HG03571 (cell line): ENCODE measurements around the gene RAB31.

Source experiments
- ATAC-seq: cut with Tn5 transposase; IDR thresholded peaks from one replicate; pipeline ENCODE4 v1.9.1; 2021; ENCODE audit not compliant: unreplicated experiment

The RAB31 gene

DNA sequence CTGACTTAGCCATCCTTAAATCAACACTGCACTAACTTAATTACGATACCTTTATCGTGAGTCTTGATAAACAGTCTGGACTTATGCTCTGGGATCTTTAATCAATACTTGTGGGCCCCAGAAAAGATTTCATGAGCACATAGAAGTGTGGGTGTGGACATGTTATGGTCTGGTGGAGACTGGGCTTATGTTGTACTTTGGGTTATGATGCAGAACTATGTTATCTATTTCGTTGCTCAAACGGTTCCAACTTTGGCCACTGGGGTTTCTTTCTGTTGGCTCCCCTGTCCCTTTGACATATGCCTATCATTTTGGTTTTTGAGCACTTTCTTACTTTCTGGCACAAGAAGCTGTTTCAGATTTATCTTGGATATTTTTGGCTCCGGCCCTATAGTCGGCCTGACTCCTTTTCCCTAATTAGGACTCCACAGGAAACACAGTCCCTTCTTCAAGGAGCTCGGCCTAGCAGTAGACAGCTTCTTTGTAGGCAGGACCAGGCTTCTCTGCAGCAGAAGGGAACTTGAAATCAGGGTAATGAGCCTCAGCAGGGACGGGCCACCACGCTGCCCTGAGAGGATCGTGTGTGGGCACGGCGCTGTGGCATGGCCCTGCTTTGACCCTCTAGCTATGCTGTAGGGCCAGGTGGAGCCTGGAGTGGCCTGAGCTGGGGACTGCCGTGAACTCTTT lies 123.1 kb downstream of the RAB31 start:
- no peak for ATAC-seq

DNA sequence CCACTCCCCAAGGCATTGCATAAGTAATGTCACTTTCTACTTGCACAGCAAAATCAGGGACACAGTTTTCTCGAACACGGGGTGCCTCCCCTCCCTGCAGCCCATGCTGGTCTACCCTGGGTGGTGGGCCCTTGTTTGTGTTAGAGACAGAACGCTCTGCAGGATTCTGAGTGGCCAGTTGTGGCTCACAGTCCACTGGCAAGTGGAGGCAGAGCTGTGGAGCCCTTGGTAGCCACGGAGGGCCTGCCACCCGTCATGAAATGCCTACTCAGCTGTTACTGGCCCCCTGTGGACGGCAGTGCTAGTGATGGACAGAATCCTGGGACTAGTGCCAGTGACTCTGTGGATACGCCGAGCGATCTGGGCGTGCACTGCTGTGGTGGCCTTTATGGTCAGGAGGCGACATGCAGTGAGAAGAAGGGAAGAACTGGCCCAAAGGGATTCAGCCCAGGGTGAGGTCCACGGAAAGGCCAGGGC lies 123.7 kb downstream of the RAB31 start:
- ATAC-seq, result no peak

DNA sequence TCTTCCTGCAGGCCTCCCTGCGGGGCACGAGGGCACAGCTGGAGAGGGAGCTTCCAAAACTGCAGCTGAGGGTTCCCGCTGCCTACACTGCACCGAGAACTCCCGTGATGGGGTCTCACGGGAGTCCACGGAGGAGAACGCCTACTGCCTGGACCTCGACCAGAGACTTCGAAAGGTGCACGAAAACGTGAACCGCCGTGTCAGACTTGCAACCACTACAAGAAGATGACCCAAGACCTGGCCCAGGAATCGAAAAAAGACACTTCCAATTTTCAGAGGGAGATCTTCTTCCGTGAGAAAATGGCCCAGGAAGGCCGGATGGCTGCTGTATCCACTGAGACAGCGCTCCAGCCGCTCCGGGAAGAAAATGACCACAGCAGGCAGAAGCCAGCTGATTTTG lies 124.8 kb downstream of the RAB31 start:
- ATAC-seq, result no peak

DNA sequence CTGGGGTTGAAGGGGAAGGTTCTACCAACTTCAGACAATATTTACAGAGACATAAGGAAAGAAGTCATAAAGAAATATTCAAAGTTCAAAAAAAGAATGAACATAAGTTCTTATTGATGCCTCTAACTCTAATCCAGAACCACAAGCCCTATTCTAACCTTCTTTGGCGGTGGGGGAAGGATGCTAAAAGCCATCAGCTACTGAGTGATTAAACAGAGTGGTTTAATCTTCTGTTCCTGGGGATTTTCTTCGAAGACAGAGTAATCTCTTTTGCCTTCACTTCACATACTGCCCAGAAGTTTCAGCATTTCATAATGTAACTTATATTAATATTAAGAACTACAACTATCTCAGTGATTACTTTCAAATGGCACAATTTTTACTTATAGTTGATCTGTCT lies 126.5 kb downstream of the RAB31 start:
- ATAC-seq, result no peak

- no peak for ATAC-seq
These were observed 127.1 kb downstream of the RAB31 start for GRCh38 chr18:9835113-9835755.

DNA sequence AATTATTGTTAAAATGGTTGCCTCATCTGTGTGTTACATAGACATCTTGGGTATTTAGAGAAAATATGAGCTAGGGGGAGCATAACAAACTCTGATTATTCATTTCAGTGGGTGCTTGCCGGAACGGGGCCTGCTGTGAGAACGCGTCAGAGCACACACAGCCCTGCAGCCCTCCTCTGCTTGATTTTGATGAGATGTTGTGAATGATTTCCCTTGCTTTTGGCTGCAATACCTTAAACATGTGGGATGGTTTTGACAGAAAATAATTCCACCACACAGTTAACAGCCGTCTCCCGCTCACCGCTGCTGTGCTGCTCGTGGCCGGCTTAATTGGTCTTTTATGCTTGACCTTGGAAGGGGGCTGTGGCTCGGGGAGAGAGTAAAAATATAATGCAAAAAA lies 127.7 kb downstream of the RAB31 start:
- no peak for ATAC-seq

- no peak for ATAC-seq
These were observed 130.2 kb downstream of the RAB31 start for GRCh38 chr18:9838144-9838877.

GRCh38 chr18:9839211-9839610 lies 131.1 kb downstream of the RAB31 start:
- ATAC-seq, result no peak

DNA sequence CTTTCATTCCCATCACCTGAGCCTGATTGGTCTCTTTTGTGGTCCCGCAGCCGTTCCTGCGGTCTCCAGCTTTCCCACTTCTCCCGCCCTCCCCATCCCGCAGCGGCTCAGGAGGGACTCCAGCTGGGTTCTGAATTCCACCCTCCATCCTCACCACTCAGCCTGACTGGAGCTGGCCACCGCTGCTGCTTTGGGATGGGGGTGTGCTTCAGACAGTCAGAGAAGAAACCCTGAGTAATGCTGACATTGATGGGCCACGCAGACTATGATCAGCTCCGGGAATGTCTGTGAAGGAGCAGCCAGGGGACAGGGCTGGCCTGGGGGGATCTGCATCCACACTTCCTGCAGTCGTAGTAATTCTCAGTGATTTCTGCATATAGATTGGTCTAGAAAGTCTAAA lies 131.8 kb downstream of the RAB31 start:
- ATAC-seq, result no peak

- ATAC-seq, result no peak
These were observed 133.7 kb downstream of the RAB31 start for GRCh38 chr18:9841752-9842151.

DNA sequence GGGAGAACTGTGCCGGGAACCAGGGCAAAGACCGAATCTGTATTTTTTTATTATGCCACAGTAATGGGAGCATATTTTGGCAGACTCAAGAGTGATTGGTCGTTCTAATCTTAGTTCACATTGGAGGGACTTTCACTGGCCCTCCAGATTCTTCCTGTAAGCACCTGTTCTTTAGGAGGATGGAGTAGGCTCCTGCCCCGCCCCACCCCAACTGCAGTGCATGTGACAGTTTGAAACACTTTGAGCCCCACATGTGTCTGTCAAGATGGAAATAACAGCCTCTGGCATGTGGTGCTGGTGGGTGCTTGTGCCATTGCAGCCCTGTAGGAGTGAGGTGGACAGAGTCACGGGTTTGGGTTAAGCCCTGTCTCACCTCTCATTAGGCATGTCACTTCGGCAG lies 134.3 kb downstream of the RAB31 start:
- no peak for ATAC-seq

- ATAC-seq, result no peak
These were observed 137.2 kb downstream of the RAB31 start for GRCh38 chr18:9845256-9845655.

- ATAC-seq, result no peak
These were observed 138.2 kb downstream of the RAB31 start for GRCh38 chr18:9846162-9846925.

DNA sequence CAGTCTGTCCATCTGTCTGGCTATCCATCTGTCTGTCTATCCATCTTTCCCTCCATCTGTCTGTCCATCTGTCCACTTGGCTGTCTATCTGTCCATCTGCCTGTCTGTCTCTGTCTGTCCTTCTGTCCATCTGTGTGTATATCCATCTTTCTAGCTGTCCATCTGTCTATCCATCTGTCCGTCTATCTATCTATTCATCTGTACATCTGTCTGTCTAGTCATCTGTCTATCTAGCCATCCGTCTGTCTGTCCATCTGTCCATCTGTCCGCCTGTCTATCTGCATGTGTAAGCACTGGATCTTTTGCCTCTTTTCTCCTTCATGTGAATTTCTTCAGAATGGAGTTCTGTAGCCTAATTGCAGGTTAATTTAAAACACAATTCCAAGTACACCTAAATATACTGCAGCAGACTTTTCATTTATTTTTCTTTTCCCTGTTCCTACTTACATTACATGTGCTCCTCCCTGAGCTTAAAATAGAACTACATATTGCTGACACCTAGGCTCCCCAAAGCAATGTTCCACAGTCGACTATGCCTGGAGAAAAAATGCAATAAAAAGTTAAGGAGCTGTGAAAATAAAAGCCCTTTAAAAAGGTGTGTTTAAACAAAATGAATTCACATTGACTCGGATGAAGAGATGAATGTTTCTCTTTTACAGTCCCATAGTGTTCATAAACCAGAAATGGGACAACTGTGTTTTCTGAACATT lies 140.2 kb downstream of the RAB31 start:
- ATAC-seq, result no peak

DNA sequence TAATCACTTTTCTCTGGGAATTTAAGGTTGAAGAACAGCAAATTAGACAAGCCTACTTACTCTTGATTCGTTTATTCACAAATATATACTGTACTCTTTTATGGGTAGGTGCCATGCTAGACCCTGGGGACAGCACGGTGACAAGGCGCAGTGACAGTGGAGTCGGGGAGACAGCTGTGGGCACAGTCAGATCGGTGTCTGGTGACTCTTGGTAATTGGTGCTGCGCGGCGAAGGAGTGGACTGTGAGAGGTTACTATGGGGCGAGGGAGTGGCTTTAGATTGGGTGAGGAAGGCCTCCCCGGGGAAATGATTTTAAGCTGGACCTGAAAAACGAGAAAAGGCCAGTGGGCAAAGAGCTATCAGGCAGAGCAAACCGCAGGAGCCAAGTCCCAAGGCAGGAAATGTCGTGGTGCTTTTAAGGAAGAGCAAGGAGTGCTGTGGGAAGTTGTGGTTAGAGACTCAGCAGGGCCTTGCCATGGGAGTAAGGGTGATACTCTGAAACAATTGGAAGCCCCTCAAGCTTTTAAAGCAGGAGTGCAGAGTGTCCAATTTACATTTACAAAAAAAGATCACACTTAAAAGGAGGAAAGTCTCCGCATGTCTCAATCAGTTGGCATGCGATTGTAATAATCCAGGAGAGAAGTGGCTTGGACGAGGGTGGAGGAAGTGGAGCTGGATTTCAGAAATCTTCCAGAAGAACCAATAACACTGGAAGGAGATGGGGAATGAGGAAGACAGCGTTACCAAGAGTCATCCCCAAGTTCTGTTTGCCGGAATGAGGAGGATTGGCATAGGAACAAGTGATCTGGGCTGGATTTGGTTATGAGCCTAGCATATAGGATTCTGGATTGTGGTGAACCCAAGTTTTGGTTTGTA lies 141.5 kb downstream of the RAB31 start:
- ATAC-seq, result no peak

- no peak for ATAC-seq
These were observed 142.2 kb downstream of the RAB31 start for GRCh38 chr18:9850309-9850708.

DNA sequence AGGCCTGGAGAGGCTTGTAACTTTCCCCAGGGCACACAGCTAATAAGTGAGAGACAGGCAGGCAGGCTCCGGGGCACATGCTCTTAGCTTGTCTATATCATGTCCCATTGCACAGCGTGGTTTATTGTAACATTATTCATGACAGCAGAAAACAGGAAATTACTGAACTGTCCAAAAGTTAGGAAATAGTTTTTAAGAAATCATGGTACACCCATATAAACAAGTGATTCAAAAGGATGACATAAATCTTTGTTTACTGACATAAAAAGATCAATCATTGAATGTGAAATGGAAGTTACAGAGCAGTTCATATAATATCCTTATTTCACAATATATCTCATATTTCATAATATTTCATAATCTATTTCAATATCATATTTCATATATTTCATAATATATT lies 143.4 kb downstream of the RAB31 start:
- no peak for ATAC-seq

DNA sequence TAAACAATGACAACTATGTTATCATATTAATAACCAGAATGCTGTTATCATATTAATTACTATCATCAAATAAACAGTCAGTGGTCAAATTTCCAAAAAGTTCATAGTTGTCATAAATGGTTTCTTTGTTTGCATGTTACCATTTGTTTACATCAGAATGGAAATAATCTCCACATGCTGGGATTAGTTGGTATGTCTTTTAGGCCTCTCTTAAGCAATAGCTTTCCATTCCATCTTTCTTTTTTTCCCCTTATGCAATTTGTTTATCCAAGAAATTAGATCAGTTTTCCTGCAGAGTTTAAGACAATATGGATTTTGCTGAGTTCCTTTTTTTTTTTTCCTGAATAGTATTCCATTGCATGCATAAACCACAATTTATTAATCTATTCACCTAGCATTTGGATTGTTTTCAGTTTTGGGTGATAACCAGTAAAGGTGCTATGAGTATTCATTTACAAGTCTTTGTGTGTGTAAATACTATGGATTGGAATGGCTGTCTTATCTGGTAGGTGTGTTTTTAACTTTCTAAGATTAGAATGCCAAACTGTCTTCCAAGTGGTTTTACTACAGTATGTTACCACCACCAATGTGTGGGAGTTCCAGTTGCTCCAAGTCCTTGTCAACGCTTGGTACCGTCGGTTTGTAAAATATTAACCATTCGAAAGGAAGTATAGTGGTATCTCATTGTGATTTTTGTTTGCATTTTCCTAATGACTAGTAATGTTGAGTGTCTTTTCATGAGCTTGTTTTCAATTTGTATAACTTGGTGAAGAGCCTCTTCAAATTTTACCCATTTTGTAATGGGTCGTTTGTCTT lies 144.4 kb downstream of the RAB31 start:
- ATAC-seq, result no peak
